Adrenal gland (tissue), 12 donors: ENCODE measurements around the gene RIMS3. TPM values are rescaled to one million over a fixed set of nuclear protein-coding genes. Genes with fewer than 3 reads are reported as not detected.

Source experiments
- DNase-seq, 7 donors: peaks; one replicate each; pipeline ENCODE4 v3.0.0-alpha.2; 2019 to 2020
- H3K27ac ChIP-seq, 5 donors: fragments of 200-600 bp; sonication (generic) in 4 of 5; 1 replicate in 3 of 5; 2 replicates in 2 of 5; pipeline versions ENCODE4 v1.5.1 to v1.8.0; 2016 to 2020; ENCODE audit warnings: mild to moderate bottlenecking in 1 of 5
- H3K27me3 ChIP-seq: fragments of 200-600 bp; 2 replicates; pipeline ENCODE4 v1.8.0; 2021
- H3K36me3 ChIP-seq, 2 donors: fragments of 200-600 bp; replicated peaks in 1 of 2; 1 replicate in 1 of 2; 2 replicates in 1 of 2; pipeline versions ENCODE4 v1.5.1 to v1.8.0; 2018 to 2022
- H3K4me1 ChIP-seq, 2 donors: fragments of 200-600 bp; replicated peaks in 1 of 2; 1 replicate in 1 of 2; 2 replicates in 1 of 2; pipeline versions ENCODE4 v1.5.1 to v1.8.0; 2018 to 2021
- H3K4me3 ChIP-seq, 4 donors: fragments of 200-600 bp; sonication (generic) in 3 of 4; one replicate each; pipeline ENCODE4 v1.5.1; 2016 to 2018
- H3K9me3 ChIP-seq, 3 donors: fragments of 200-600 bp; sonication (generic) in 1 of 3; replicated peaks in 1 of 3; 1 replicate in 2 of 3; 2 replicates in 1 of 3; pipeline versions ENCODE4 v1.5.1 to v1.8.0; 2016 to 2021
- POLR2A ChIP-seq, 2 donors: fragments of 450-650 bp; IDR thresholded peaks; one replicate each; pipeline ENCODE4 v1.6.1; 2017; ENCODE audit warnings: antibody characterized with exemption in 2 of 2, mild to moderate bottlenecking in 2 of 2, moderate library complexity in 1 of 2
- WGBS, 4 donors: extraction: QIAGEN DNeasy Blood & Tissue Kit in 2 of 4; methylation state at CpG; one replicate each; pipeline versions ENCODE4 v1.1.5 to v1.1.7; 2013 to 2017; 5-methylcytosine and 5-hydroxymethylcytosine counted together
- intact Hi-C, 2 donors: fragments of 100-400 bp; cut with DNase I; formaldehyde crosslinking; loops; one replicate each; pipeline versions ENCODE4 v1.14.1 to v1.15.0; 2022 to 2023
- polyA plus RNA-seq, 3 donors: library from polyadenylated mRNA; stranded (reverse); fragments of 200-250 nt in 2 of 3; fragments of 350-450 nt in 1 of 3; fragmentation: Illumina TruSeq in 1 of 3; extraction: RNeasy Lipid Tissue Mini Kit (QIAGEN cat#74804) in 1 of 3; gene quantifications; one replicate each; pipeline ENCODE4 v1.2.3, GENCODE V29; 2013 to 2014
- total RNA-seq, 9 donors: library from RNA; depleted of rRNA in 4 of 9; stranded (reverse); fragments of >200 nt in 4 of 9; fragments of 120-200 nt in 1 of 9; fragmentation: NEBNext Ultra II Directional in 1 of 9; extraction: Animal tissue kit (Norgen Biotek cat#: 25700) in 1 of 9; gene quantifications; one replicate each; pipeline versions ENCODE4 v1.1.0 to v1.2.4, GENCODE V29; 2013 to 2023
- TF ChIP-seq, protein P1 (sequence below), 6 experiments: fragments of 450-650 bp in 4 of 6; fragments of 200-600 bp in 2 of 6; sonication (generic) in 1 of 6; IDR thresholded peaks; 1 replicate in 5 of 6; 2 replicates in 1 of 6; pipeline versions ENCODE4 v1.5.1 to v1.8.0; 2016 to 2021; ENCODE audit warnings: antibody characterized with exemption in 6 of 6, mild to moderate bottlenecking in 2 of 6, moderate library complexity in 1 of 6
- donor health status: healthy with polysubstance abuse.
- donor health status: Bipolar disorder and iron deficiency.
- donor health status: DM: yes; HTN: yes; CAD: no.
- donor health status: DM: no; HTN: no; CAD: no.
- donor health status: DM: no; HTN: no; CAD: no.
- donor health status: DM: yes; HTN: yes; CAD: no.

Gene RIMS3
- total and polyA plus RNA-seq, 12 donors, result 0.84 to 10.3 (median 3.5) TPM

DNA sequence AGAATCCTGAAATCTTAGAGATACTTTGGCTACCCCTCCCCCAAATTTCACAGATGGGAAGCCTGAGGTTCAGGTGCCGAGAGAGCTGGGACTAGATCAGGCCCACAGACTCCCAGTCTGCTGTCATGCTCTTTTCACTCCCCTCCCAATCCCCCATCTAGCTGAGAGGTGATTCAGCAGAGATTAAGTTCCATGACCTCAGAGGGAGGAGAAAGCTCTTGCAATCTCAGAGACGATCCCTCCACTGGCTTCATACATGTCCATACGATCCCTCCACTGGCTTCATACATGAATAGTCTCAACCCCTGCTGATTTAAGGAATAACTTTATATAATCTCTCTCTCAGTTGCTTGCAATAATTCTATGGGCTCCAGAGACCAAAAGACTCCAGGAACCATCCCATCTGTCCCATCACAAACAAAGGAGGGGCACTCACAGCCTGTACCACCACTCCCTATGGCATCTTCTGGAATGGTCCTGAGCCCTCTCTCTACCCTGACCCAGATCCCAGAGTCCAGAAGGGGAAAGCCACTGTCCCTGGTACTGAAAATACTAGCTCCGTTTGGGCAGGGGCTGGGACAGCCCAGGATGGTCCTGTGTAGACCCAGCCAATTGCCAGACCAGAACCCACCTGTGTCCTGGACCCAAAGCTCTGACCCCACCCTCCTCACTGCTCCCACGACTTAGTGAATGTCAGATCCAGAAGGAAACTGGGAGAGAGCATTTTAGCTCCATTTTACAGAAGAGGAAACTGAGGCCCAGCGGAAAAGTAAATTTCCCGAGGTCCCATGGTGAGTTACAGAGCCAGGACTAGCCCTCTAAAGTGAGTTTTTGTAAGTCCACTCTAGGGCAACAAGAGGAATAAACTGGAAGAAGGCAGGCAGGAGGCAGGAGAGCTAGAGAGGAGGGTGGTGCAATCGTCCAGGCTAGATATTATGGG is 27.1 kb downstream of the RIMS3 start:
- H3K9me3 ChIP-seq, result no peaks in the 10 kb centered on the region
- 70 to 81% (median 77%) methylated on average over 8 of the region's 8 CpGs for WGBS, 4 donors
- no peak for TF ChIP-seq POLR2A (IDR thresholded peaks at IDR 0.05)
- TF ChIP-seq, protein P1, sequence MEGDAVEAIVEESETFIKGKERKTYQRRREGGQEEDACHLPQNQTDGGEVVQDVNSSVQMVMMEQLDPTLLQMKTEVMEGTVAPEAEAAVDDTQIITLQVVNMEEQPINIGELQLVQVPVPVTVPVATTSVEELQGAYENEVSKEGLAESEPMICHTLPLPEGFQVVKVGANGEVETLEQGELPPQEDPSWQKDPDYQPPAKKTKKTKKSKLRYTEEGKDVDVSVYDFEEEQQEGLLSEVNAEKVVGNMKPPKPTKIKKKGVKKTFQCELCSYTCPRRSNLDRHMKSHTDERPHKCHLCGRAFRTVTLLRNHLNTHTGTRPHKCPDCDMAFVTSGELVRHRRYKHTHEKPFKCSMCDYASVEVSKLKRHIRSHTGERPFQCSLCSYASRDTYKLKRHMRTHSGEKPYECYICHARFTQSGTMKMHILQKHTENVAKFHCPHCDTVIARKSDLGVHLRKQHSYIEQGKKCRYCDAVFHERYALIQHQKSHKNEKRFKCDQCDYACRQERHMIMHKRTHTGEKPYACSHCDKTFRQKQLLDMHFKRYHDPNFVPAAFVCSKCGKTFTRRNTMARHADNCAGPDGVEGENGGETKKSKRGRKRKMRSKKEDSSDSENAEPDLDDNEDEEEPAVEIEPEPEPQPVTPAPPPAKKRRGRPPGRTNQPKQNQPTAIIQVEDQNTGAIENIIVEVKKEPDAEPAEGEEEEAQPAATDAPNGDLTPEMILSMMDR (IDR thresholded peaks at IDR 0.05), result no peak
- peaks cover 11 to 19% of the 10 kb centered on the region in 2 donors for H3K4me1 ChIP-seq
- intact Hi-C loops, result no loop called here
- no peaks in the 10 kb centered on the region for H3K27me3 ChIP-seq
- H3K4me3 ChIP-seq, result no peak overlapping the region
- no peaks in the 10 kb centered on the region for H3K36me3 ChIP-seq
- H3K27ac ChIP-seq, result no peak overlapping the region
- no peak for DNase-seq

DNA sequence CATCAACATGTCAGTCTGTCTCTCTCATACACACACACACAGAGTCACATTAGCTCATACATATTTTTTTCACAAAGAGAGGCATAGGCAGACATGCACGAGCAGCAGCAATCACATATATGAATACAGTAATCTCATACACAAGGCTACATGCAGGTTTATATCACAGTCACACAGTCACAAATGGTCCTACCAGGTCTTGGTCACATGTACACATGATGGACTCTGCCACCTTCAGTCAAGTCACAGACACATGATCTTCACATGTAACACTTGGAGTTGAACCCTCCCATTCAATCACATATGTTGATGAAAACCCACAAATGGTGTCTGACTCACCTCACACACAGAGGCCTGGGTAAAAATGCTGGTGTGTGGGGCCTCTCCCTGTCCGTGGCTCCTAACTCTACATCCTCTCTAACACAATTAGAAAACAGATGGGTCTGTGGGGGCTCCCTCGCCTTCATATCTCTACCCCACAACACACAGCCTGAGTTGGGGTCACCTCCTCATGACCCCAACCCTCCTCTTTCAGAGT is 27.9 kb downstream of the RIMS3 start:
- TF ChIP-seq POLR2A (IDR thresholded peaks at IDR 0.05), result no peak
- TF ChIP-seq, protein P1 (IDR thresholded peaks at IDR 0.05), result no peak
- Histone ChIP-seq H3K36me3 (no peaks in the 10 kb centered on the region), H3K27ac (no peak overlapping the region), H3K9me3 (no peaks in the 10 kb centered on the region), H3K27me3 (no peaks in the 10 kb centered on the region), H3K4me1 (peaks cover 12 to 19% of the 10 kb centered on the region in 2 donors), H3K4me3 (no peak overlapping the region)
- no peak for DNase-seq
- intact Hi-C loops, result no loop called here
- WGBS, 4 donors, result 70 to 98% (median 87%) methylated on average over 3 of the region's 3 CpGs

DNA sequence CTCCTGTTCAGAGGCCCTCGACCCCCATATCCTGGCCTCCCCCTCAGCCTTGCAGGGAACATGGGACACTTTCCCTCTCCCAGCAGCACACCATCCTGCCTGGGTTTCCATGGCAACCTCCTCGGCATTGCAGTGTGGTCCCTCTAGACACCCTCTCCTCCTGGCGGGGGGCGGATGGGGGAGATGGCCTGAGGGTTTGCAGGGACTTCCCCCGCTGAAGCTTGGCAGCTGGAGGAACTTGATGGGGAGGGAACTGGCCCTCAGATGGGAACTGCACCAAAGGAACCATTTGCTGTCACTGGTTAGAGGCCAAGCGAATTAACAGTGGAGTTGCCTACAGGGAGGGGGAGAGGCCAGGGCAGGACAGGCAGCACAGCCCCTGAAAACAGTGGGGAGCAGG is 28.7 kb downstream of the RIMS3 start:
- Histone ChIP-seq H3K27me3 (no peaks in the 10 kb centered on the region), H3K4me1 (peaks cover 12 to 19% of the 10 kb centered on the region in 2 donors), H3K4me3 (no peak overlapping the region), H3K9me3 (no peaks in the 10 kb centered on the region), H3K36me3 (no peaks in the 10 kb centered on the region), H3K27ac (no peak overlapping the region)
- no peak for TF ChIP-seq POLR2A (IDR thresholded peaks at IDR 0.05)
- TF ChIP-seq, protein P1 (IDR thresholded peaks at IDR 0.05), result no peak
- 65 to 77% (median 72%) methylated on average over 6 of the region's 6 CpGs for WGBS, 4 donors
- intact Hi-C loops, result no loop called here
- no peak for DNase-seq

DNA sequence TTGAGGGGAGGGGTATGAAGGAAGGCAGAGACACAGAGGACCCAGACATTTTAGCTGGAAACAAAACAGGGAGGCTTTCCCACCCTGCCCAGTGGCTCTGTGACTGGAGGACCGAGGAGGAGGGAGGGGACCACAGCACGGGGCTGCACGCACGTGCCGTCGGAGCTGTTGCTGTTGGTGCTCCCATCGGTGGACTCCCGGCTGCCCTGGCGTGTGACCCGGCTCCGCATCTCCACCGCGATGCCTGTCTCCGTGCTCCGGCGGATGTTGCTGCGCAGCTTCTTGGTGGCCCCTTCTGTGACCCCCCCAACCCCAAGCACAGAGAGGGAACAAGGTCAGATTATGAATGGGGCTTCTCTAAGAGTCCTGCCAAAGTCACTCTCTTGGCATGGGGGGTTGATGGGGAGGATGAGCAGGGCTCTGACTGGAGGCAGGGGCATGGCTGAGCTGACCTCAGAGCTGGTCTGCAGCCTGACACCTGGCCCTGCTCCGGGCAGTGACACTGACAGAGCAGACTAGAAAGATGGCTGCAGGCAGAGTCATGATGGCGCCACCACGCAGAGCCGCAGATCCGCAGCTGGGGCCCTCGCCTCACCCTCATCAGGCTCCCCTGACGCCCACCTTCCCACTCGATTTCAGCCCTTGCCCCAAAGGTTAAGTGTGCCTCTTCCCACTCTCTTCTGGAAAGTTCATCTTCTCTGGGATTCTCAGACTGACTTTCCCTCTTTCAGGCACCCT is 29.6 kb downstream of the RIMS3 start:
- peak overlapping the region in 2 of 5 donors; percentile 21 to 64 for H3K27ac ChIP-seq
- intact Hi-C loops, result no loop called here
- H3K27me3 ChIP-seq, result no peaks in the 10 kb centered on the region
- 91 to 96% (median 95%) methylated on average over 18 to 25 of the region's 25 CpGs for WGBS, 4 donors
- no peaks in the 10 kb centered on the region for H3K36me3 ChIP-seq
- H3K4me3 ChIP-seq, result no peak overlapping the region
- no peak for DNase-seq
- no peak for TF ChIP-seq POLR2A (IDR thresholded peaks at IDR 0.05)
- TF ChIP-seq, protein P1 (IDR thresholded peaks at IDR 0.05), result no peak
- peaks cover 12 to 19% of the 10 kb centered on the region in 2 donors for H3K4me1 ChIP-seq
- no peaks in the 10 kb centered on the region for H3K9me3 ChIP-seq
